Vagina (tissue), 2 donors: Measurements from ENCODE around the gene OBSL1.

Source experiments
- CTCF ChIP-seq, 3 experiments: fragments of 450-650 bp in 2 of 3; fragments of 200-600 bp in 1 of 3; sonication (generic) in 1 of 3; IDR thresholded peaks; one replicate each; pipeline ENCODE4 v1.5.1; 2017 to 2019; ENCODE audit warnings: antibody characterized with exemption in 3 of 3, mild to moderate bottlenecking in 2 of 3, moderate library complexity in 2 of 3
- POLR2A ChIP-seq, 2 donors: fragments of 450-650 bp; IDR thresholded peaks; one replicate each; pipeline ENCODE4 v1.6.1; 2017; ENCODE audit warnings: antibody characterized with exemption in 2 of 2, mild to moderate bottlenecking in 2 of 2, moderate library complexity in 2 of 2
- POLR2AphosphoS5 ChIP-seq, 2 donors: sonication (generic); formaldehyde crosslinking; IDR thresholded peaks; one replicate each; pipeline ENCODE4 v1.9.0; 2017; ENCODE audit warnings: antibody characterized with exemption in 2 of 2, mild to moderate bottlenecking in 2 of 2, low read depth in 1 of 2; ENCODE audit not compliant: insufficient read depth in 1 of 2

- no peak for TF ChIP-seq POLR2A (IDR thresholded peaks at IDR 0.05)
- TF ChIP-seq POLR2AphosphoS5 (IDR thresholded peaks at IDR 0.05; ENCODE audit: insufficient read depth in 1 of 2, low read depth in 1 of 2) = no peak
- no peak for TF ChIP-seq CTCF (IDR thresholded peaks at IDR 0.05)
Observed at GRCh38 chr2:219549619-219550018, 21.7 kb downstream of the OBSL1 start.
